Kidney (tissue), 14 donors: ENCODE measurements around the gene PRTG. TPM values are rescaled to one million over a fixed set of nuclear protein-coding genes. Genes with fewer than 3 reads are reported as not detected.

ENCODE experiments used
- DNase-seq, 5 donors: peaks; one replicate each; pipeline ENCODE4 v3.0.0-alpha.2; 2013 to 2020
- FAIRE-seq: peaks from 2 replicates; lab custom pipeline; 2012; peaks lifted over from hg19 to GRCh38; lab: Jason Lieb, UNC
- H3K27ac ChIP-seq, 2 donors: one replicate each; pipeline ENCODE4 v1.7.0; 2013; ENCODE audit warnings: low read depth in 2 of 2, low read length in 2 of 2, inconsistent platforms in 1 of 2
- H3K27me3 ChIP-seq: one replicate; pipeline ENCODE4 v1.7.1; 2013; ENCODE audit warnings: low read length, inconsistent platforms; ENCODE audit not compliant: control insufficient read depth, insufficient read depth
- H3K36me3 ChIP-seq, 3 donors: one replicate each; pipeline versions ENCODE4 v1.7.0 to v1.7.1; 2013; ENCODE audit warnings: low read length in 3 of 3, control low read depth in 1 of 3, inconsistent platforms in 1 of 3; ENCODE audit not compliant: insufficient read depth in 3 of 3, control insufficient read depth in 2 of 3
- H3K4me1 ChIP-seq, 3 donors: one replicate each; pipeline versions ENCODE4 v1.7.0 to v1.7.1; 2013; ENCODE audit warnings: low read length in 3 of 3, inconsistent platforms in 1 of 3, low read depth in 1 of 3; ENCODE audit not compliant: control insufficient read depth in 2 of 3, insufficient read depth in 2 of 3
- H3K4me3 ChIP-seq, 3 donors: one replicate each; pipeline versions ENCODE4 v1.7.0 to v1.8.1; 2013; ENCODE audit warnings: low read length in 3 of 3, control low read depth in 1 of 3, inconsistent platforms in 1 of 3
- H3K9ac ChIP-seq, 3 donors: one replicate each; pipeline versions ENCODE4 v1.7.0 to v1.7.1; 2013; ENCODE audit warnings: low read length in 3 of 3, control low read depth in 1 of 3, inconsistent platforms in 1 of 3
- H3K9me3 ChIP-seq, 3 donors: one replicate each; pipeline versions ENCODE4 v1.7.0 to v1.7.1; 2013; ENCODE audit warnings: low read length in 3 of 3, control low read depth in 1 of 3, inconsistent platforms in 1 of 3; ENCODE audit not compliant: control insufficient read depth in 2 of 3, insufficient read depth in 1 of 3
- CTCF ChIP-seq: IDR thresholded peaks from 3 replicates; pipeline ENCODE4 v1.5.1; 2012; ENCODE audit warnings: mild to moderate bottlenecking, moderate library complexity, borderline replicate concordance; ENCODE audit not compliant: insufficient read depth; ENCODE audit errors: extremely low read depth
- intact Hi-C: fragments of 100-400 bp; cut with DNase I; formaldehyde crosslinking; loops from one replicate; pipeline ENCODE4 v1.11.1; 2022
- polyA plus RNA-seq: library from polyadenylated mRNA; stranded (reverse); fragments of 350-450 nt; fragmentation: Illumina TruSeq; extraction: RNeasy Lipid Tissue Mini Kit (QIAGEN cat#74804); gene quantifications from one replicate; pipeline ENCODE4 v1.2.3, GENCODE V29; 2014; ENCODE audit warnings: low read depth, low replicate concordance; ENCODE audit not compliant: insufficient read depth
- total RNA-seq: library from RNA; stranded (reverse); fragmentation: NEBNext Ultra II Directional; extraction: Animal tissue kit (Norgen Biotek cat#: 25700); gene quantifications from one replicate; pipeline ENCODE4 v1.2.1, GENCODE V29; 2021
- donor health status: control.
- donor health status: control.
- donor health status: control.
- donor health status: control.
- donor health status: control.
- donor health status: DM: yes; HTN: yes; CAD: no.
- donor health status: Normal renal cell carcinoma (clear cell type).

PRTG gene
- total and polyA plus RNA-seq, 2 donors from 2014 or later: 0.84 to 6.4 TPM

GRCh38 chr15:55632434-55632833, 110.5 kb downstream of the PRTG start:
- Histone ChIP-seq H3K9me3 (no peaks in the 10 kb centered on the region), H3K4me1 (no peaks in the 10 kb centered on the region)
- TF ChIP-seq CTCF: no peak

GRCh38 chr15:55630858-55631257, 112.1 kb downstream of the PRTG start:
- FAIRE-seq: no peak
- intact Hi-C loops: no loop called here
- Histone ChIP-seq H3K27me3 (no peaks in the 10 kb centered on the region), H3K27ac (no peak overlapping the region), H3K9me3 (no peaks in the 10 kb centered on the region), H3K4me1 (no peaks in the 10 kb centered on the region), H3K4me3 (no peak overlapping the region), H3K36me3 (peaks cover 0 to 5% (median 0%) of the 10 kb centered on the region in 3 donors), H3K9ac (no peak overlapping the region)
- no peak for TF ChIP-seq CTCF
- DNase-seq: no peak

More at GRCh38 chr15:55632434-55632833, 110.5 kb downstream of the PRTG start:
- no peak for FAIRE-seq
- H3K27ac ChIP-seq: no peak overlapping the region
- no peak overlapping the region for H3K9ac ChIP-seq
- no peaks in the 10 kb centered on the region for H3K27me3 ChIP-seq
- intact Hi-C loops: no loop called here
- H3K4me3 ChIP-seq: no peak overlapping the region
- DNase-seq: no peak
- peaks cover 0 to 5% (median 0%) of the 10 kb centered on the region in 3 donors for H3K36me3 ChIP-seq

- peaks cover 0 to 2% (median 0%) of the 10 kb centered on the region in 3 donors for H3K36me3 ChIP-seq
- intact Hi-C loops: no loop called here
- no peak for DNase-seq
- H3K27ac ChIP-seq: no peak overlapping the region
- no peaks in the 10 kb centered on the region for H3K27me3 ChIP-seq
- no peak overlapping the region for H3K9ac ChIP-seq
- no peaks in the 10 kb centered on the region for H3K4me1 ChIP-seq
- no peaks in the 10 kb centered on the region for H3K9me3 ChIP-seq
- TF ChIP-seq CTCF: no peak
- FAIRE-seq: no peak
- H3K4me3 ChIP-seq: no peak overlapping the region
Measured at GRCh38 chr15:55628369-55628730, 114.6 kb downstream of the PRTG start.
